HS-27A (cell line): ENCODE measurements around the gene RFPL1.
"Not testable (repeated sequence)": the region's sequence is repeated elsewhere in the genome, so short reads cannot be mapped to it uniquely, and the experiment has no call there.

Experiments
- DNase-seq: peaks from one replicate; pipeline ENCODE4 v3.0.0-alpha.2; 2012; ENCODE audit warnings: low read depth, missing footprints

The RFPL1 gene

DNA sequence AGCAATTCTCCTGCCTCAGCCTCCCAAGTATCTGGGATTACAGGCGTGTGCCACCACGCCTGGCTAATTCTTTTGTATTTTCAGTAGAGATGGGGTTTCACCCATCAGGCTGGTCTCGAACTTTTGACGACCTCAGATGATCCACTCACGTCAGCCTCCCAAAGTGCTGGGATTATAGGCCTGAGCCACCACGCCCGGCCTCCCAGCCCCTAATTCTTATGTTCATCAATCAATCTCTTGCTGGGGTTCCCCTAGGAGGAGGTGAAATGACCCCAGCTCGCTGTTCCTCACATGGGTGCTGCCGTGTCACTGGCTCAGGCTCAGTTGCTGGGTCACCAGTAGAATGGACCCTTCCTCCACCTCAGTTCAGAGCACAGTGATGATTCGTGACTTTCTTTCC is at the start of gene RFPL1:
Gene RFPL1 (plus strand): TSS at position 301 of the 400 bp plus-strand sequence.
- not testable (repeated sequence) for DNase-seq

GRCh38 chr22:29388759-29389090 is 49.7 kb upstream of the RFPL1 start:
- DNase-seq, result no peak

DNA sequence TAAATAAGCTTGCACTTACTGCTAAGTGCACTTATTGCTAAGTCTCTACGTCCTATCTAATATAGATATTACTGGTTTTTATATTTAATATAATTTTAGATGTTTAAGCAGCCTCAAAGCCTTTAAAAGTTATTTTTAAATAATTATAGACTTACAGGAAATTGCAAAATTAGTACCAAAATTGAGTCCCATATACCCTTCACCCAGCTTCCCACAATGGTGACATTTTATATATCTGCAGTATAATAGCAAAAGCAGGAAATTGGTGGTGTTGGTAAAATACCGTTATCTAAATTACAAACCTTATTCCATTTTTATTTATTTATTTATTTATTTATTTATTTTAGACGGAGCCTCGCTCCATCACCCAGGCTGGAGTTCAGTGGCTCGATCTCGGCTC is 48.1 kb upstream of the RFPL1 start:
- DNase-seq, result no peak

DNA sequence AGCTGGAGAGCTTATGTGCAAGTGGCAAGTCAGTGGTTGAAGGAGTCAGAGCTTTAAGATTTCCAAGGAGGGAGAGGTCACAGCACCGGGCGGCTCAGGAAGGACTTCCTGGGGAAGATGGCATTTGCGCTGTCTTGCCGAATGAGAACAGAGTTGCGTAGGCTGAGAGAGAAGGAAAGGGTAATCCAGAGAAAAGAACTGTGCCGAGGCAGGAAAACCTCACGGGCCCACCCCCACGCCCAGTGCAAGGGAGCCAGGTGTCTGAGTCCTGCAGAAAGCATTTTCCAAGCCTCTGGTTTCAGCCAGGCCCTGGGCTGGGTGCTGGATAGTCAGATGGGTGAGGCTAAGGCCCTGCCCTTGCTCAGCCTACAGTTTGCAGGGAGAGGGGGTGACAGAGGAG is 46.8 kb upstream of the RFPL1 start:
- DNase-seq, result no peak

DNA sequence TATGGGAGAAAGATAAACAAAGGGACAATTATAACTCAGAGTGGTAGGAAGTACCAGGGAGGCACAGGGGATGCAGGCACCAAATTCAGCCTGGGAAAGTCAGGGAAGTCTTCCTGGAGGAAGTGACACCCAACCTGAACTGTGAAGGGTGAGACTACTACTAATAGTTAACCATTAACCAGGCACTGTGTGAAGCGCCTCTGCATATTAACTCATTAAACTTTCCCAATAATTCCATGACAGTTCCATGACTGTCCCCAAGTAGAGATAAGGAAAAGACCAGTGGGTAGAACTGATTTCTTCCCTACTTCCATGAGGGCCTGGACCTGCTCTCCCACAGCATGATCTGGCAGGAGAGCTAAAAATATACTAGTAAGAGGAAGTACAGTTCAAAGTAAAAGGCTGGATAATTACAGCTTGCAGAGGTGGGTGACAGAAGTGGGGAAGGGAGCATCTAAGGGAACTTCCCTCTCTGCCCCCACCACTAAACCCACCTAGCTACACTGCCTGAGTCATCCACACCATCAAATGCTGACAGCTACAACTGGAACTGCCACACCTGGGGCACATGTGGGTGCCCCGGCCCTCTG is 45.3 kb upstream of the RFPL1 start:
- no peak for DNase-seq

DNA sequence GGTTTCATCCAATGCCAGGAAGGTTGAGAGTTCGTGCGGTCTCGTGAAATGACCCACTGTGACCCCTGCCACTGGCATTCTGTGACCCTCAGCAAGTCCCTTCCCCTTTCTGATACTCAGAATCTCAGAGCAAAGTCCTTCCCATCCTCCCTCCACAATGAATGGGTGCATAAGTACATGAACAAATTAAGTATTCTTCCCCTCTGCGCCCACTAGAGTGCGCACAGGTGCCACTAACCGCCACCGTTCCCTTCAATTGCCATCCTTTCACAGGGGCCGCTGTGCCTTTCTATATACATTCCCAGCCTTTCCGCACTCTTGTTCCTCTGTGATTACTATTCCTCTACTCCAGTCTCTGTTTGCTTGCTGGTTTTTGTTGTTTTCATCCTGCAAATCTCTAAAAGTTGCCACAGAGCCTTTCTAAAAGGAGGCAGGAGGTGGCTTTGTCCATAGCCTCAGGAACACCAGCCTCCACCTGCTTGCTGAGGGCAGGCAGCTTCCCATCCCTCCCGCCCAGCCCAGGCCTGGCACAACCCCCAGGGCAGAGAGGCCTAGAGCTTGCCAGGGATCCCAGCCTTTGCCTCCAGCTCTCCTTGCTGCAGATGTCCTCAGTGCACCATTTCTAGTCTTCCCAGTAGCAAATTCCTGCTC is 43.3 kb upstream of the RFPL1 start:
- DNase-seq, result peak; percentile 38

- no peak for DNase-seq
These were observed 42.3 kb upstream of the RFPL1 start for GRCh38 chr22:29396126-29396525.

GRCh38 chr22:29397791-29398190 is 40.6 kb upstream of the RFPL1 start:
- DNase-seq, result no peak

- DNase-seq, result no peak
These were observed 37.8 kb upstream of the RFPL1 start for GRCh38 chr22:29400576-29400975.

- not testable (repeated sequence) for DNase-seq
These were observed 36.8 kb upstream of the RFPL1 start for GRCh38 chr22:29401538-29401937.

DNA sequence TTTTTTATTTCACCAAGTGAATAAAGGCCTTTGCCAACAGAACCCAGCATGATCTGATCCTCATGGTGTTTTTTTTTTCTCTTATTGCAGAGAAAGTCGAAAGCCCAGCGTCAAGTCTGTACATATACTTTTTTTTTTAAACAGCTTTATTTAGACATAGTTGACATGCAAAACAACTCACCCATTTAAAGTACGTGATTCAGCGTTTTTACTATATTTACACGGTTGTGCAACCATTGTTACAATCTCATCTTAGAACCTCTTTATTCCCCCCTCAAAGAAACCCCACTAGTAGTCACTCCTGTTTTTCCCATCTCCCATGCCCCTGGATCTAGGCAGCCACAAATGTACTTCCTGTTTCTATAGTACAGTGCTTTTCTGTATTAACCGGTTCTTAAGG is 29.4 kb upstream of the RFPL1 start:
- DNase-seq, result no peak

DNA sequence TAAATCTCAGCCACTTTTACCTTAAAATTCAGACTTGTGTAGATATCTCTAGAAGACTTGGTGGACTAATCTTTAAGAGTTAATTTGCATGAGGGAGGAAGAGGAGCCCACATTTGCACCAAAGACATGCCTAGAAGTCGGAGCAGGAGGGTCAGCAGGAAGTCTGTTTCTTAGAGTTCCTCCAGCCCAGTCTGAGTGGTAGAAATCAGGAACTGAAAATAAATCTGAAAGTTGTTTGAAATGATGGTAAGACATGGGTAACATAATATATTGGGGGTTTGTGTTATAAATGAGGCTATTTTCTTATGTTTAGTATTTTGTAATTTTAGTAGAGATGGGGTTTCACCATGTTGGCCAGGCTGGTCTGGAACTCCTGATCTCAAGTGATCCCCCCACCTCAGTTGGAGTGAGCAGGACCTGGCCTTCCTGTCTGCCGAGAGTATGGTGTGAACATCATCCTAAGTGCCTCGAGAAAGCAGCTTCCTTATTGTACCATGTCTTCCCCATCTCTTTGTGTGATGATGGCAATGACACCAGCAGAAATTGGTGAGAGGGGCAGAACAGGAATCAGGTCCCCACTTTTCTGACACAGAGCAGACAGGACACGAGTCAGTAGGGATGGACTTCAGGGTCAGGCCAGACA is 26.7 kb upstream of the RFPL1 start:
- DNase-seq, result not testable (repeated sequence)

GRCh38 chr22:29412772-29413171 is 25.6 kb upstream of the RFPL1 start:
- DNase-seq, result not testable (repeated sequence)

GRCh38 chr22:29414951-29415591 is 23.3 kb upstream of the RFPL1 start:
- DNase-seq, result not testable (repeated sequence)

DNA sequence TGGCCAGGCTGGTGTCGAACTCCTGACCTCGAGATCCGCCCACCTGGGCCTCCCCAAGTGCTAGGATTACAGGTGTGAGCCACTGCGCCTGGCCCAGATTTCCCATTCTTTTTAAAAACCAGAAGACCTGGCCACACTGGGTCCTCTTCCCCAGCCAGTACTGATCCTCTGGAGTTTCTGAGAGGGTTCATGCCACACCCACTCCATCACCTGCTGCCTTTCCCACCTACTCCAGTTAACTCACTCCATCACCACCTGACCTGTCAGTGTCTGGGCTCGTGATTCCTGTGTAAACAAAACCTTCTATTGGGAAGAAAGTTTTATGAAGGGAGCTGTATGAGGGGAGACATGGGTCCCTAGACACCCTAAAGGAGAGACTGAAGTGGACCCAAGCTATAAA is 19.7 kb upstream of the RFPL1 start:
- not testable (repeated sequence) for DNase-seq

- no peak for DNase-seq
These were observed 11.9 kb upstream of the RFPL1 start for GRCh38 chr22:29426476-29426875.

DNA sequence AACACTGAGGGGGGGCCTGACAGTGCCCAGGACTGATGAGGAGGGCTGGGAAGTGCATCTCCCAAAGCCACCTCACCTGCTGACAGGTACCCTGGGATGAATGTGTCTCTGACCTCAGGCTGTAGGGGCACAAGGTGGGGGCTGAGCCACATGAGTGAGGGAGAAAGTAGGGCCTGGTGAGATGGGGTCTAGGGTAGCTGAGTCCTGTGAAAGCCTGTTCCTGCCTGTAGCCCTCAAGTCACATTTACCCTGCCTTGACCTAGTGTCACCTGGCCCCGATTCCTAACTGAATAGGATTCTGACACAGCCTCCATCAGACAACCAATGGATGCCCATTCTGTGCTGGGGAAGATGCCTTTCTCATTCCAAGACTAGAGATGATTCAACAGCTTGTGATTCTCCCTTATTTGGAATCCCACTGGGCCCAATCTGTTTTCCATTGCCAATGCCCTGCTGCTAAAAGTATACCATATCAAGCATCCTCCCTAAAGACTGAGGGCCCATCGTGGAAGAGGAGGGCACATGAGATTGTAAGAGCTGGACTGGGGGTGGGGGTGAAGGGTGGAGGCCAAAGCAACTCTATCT is 11.1 kb upstream of the RFPL1 start:
- no peak for DNase-seq

GRCh38 chr22:29431986-29432385 is 6.4 kb upstream of the RFPL1 start:
- DNase-seq, result no peak

- DNase-seq, result no peak
These were observed 4.5 kb upstream of the RFPL1 start for GRCh38 chr22:29433856-29434255.

- DNase-seq, result no peak
These were observed 4.1 kb upstream of the RFPL1 start for GRCh38 chr22:29434288-29434687.

- DNase-seq, result no peak
These were observed 2.9 kb upstream of the RFPL1 start for GRCh38 chr22:29435236-29436136.

DNA sequence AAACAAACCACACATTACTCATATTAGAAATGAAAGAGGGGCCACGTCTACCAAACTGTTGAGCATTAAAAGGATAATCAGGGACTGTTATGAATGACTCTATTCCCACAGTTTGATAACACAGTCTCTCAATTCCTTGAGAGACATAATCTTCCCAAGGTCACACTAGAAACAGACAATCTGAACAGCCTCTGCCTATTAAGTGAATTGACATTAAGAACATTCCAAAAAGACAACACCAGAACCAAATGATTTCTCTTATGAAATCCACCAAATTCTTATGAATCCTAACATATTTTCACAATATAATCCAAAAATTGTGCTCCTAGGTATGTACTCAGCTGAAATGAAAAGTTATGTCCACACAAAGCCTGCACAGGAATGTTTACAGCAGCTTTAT is 4.6 kb downstream of the RFPL1 start:
- DNase-seq, result no peak
